ENCODE results near the gene EWSR1. TPM values are rescaled to one million over a fixed set of nuclear protein-coding genes. Genes with fewer than 3 reads are reported as not detected.

The EWSR1 gene
- total RNA-seq, 2 experiments from 2014 or later, result 292 to 309 TPM

GRCh38 chr22:29267462-29267857, 608 bp upstream of the EWSR1 start:
- no peak for TF ChIP-seq CTCF (IDR thresholded peaks at IDR 0.05)
- DNase-seq (no peak), ATAC-seq (ENCODE audit: poor library complexity) (no peak)
- Mint-ChIP-seq H3K27ac (peak overlapping the region; percentile 98), H3K36me3 (ENCODE audit: low read depth) (peaks cover 48% of the 10 kb centered on the region), H3K9me3 (no peaks in the 10 kb centered on the region), H3K4me1 (ENCODE audit: low read depth) (peaks cover 59% of the 10 kb centered on the region), H3K27me3 (no peaks in the 10 kb centered on the region), H3K4me3 (peak overlapping the region; percentile 95)
- peak overlapping the region; percentile 96 to 97 for H3K27ac ChIP-seq (ENCODE audit: low read depth in 1 of 2, low read length in 2 of 2)
- no peaks in the 10 kb centered on the region for H3K27me3 ChIP-seq (ENCODE audit: control insufficient read depth in 1 of 2, insufficient read depth in 2 of 2, low read length in 2 of 2)
- H3K9me3 ChIP-seq (ENCODE audit: control insufficient read depth in 1 of 2, insufficient read depth in 1 of 2, low read length in 2 of 2), result no peaks in the 10 kb centered on the region
- peaks cover 47% of the 10 kb centered on the region for H3K4me1 ChIP-seq (ENCODE audit: insufficient read depth, low read length)
- intact Hi-C loops (cut with DNase I, micrococcal nuclease), result loop anchor here in 1 of 2 experiments (2.0 to 10.0 kb wide), 5 partner anchors 120 to 1343 kb away; partner anchors contain the start of genes AP1B1, MTFP1, THOC5 and ZNRF3
- peak overlapping the region; percentile 98 for H3K4me3 ChIP-seq (ENCODE audit: low read length)
- CTCF ChIA-PET, result no interaction called here
- POLR2A ChIA-PET, result interaction anchor here (1.1 to 2.0 kb wide), 4 partner anchors 10 to 467 kb away, joined by 3 to 7 read pairs (median 4); partner anchors contain the start of gene XBP1
- H3K36me3 ChIP-seq (ENCODE audit: insufficient read depth, low read length), result peaks cover 25% of the 10 kb centered on the region

DNA sequence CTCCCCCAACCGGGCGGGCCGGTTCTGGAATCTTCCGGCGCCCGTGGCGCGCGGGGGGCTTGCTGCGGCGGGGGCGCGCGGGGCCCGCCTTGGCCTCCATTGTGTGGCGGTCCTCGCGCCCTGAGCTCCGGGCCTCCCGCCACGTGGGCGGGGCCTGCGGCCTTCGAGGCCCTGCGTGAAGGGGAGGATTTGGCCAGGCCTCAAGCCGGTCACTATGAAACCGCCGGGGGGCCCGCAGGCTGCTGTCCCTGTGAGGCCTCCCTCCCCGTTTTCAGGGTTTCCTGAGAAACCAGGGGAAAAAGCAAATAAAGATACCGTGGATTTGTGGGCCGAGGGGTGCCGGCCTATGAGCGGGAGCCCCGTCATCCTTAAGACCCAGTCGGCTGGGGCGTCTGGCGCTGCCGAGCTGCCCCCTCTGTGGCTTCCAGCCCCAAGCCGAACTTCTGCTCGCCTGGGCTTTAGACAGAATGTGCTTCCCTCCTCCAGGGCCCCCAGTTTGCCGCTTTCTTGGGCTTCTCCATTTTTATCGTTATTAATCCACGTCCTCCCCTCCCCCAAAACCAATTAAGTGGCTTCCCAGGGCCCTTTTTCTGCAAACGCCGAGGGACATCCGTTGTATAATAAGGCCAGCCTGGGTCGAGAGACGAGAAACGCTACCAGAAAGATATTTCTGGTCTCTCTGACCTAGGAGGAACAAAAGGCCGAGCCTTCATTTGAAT, 602 bp downstream of the EWSR1 start:
- CTCF ChIA-PET, result no interaction called here
- peaks cover 71% of the 10 kb centered on the region for H3K4me1 Mint-ChIP-seq (ENCODE audit: low read depth)
- H3K9me3 ChIP-seq (ENCODE audit: control insufficient read depth in 1 of 2, insufficient read depth in 1 of 2, low read length in 2 of 2), result no peaks in the 10 kb centered on the region

GRCh38 chr22:29269230-29269604, 1.1 kb downstream of the EWSR1 start:
- ChIA-PET POLR2A (interaction anchor here (1.4 to 2.0 kb wide), 2 partner anchors 37 to 469 kb away, joined by 7 read pairs; partner anchors contain the start of genes GAS2L1 and XBP1), CTCF (interaction anchor here (1.5 kb wide), 1 partner anchor 24 kb away, joined by 4 read pairs; no protein-coding TSS in a partner anchor)
- Histone ChIP-seq H3K9me3 (ENCODE audit: control insufficient read depth in 1 of 2, insufficient read depth in 1 of 2, low read length in 2 of 2) (no peaks in the 10 kb centered on the region), H3K36me3 (ENCODE audit: insufficient read depth, low read length) (peaks cover 43% of the 10 kb centered on the region), H3K27ac (ENCODE audit: low read depth in 1 of 2, low read length in 2 of 2) (peak overlapping the region; percentile 96 to 97), H3K27me3 (ENCODE audit: control insufficient read depth in 1 of 2, insufficient read depth in 2 of 2, low read length in 2 of 2) (no peaks in the 10 kb centered on the region), H3K4me1 (ENCODE audit: insufficient read depth, low read length) (peaks cover 54% of the 10 kb centered on the region), H3K4me3 (ENCODE audit: low read length) (peak overlapping the region; percentile 98)
- DNase-seq (peak in 1 of 14 experiments; percentile 23), ATAC-seq (ENCODE audit: poor library complexity) (no peak)
- Mint-ChIP-seq H3K4me3 (peak overlapping the region; percentile 95), H3K27ac (peak overlapping the region; percentile 98), H3K36me3 (ENCODE audit: low read depth) (peaks cover 66% of the 10 kb centered on the region), H3K4me1 (ENCODE audit: low read depth) (peaks cover 76% of the 10 kb centered on the region), H3K9me3 (no peaks in the 10 kb centered on the region), H3K27me3 (no peaks in the 10 kb centered on the region)
- no peak for TF ChIP-seq CTCF (IDR thresholded peaks at IDR 0.05)
- intact Hi-C loops (cut with DNase I, micrococcal nuclease), result loop anchor here in 1 of 2 experiments (2.0 to 10.0 kb wide), 5 partner anchors 118 to 1344 kb away; partner anchors contain the start of genes AP1B1, CCDC117, THOC5 and ZNRF3

More for the DNA sequence above, 602 bp downstream of the EWSR1 start:
- intact Hi-C loops (cut with DNase I, micrococcal nuclease), result loop anchor here in 1 of 2 experiments (2.0 to 10.0 kb wide), 5 partner anchors 119 to 1344 kb away; partner anchors contain the start of genes AP1B1, CCDC117, THOC5 and ZNRF3
- ATAC-seq (ENCODE audit: poor library complexity) (peak; percentile 19), DNase-seq (peak in 11 of 14 experiments; percentile 3 to 68 (median 23))
- peak overlapping the region; percentile 98 for H3K4me3 ChIP-seq (ENCODE audit: low read length)
- H3K27me3 ChIP-seq (ENCODE audit: control insufficient read depth in 1 of 2, insufficient read depth in 2 of 2, low read length in 2 of 2), result no peaks in the 10 kb centered on the region
- POLR2A ChIA-PET, result interaction anchor here (0.6 to 2.0 kb wide), 7 partner anchors 9 to 1155 kb away, joined by 3 to 7 read pairs (median 4); partner anchors contain the start of genes GAS2L1 and XBP1
- H3K27ac ChIP-seq (ENCODE audit: low read depth in 1 of 2, low read length in 2 of 2), result peak overlapping the region; percentile 96 to 97
- peaks cover 53% of the 10 kb centered on the region for H3K4me1 ChIP-seq (ENCODE audit: insufficient read depth, low read length)
- no peak for TF ChIP-seq CTCF (IDR thresholded peaks at IDR 0.05)
- peak overlapping the region; percentile 98 for H3K27ac Mint-ChIP-seq
- no peaks in the 10 kb centered on the region for H3K27me3 Mint-ChIP-seq
- peak overlapping the region; percentile 95 for H3K4me3 Mint-ChIP-seq
- peaks cover 60% of the 10 kb centered on the region for H3K36me3 Mint-ChIP-seq (ENCODE audit: low read depth)
- H3K36me3 ChIP-seq (ENCODE audit: insufficient read depth, low read length), result peaks cover 38% of the 10 kb centered on the region
- no peaks in the 10 kb centered on the region for H3K9me3 Mint-ChIP-seq

Data from CD4-positive, alpha-beta T cell (primary cell).